NB4 (cell line): Measurements from ENCODE around the gene LCP1.

Source experiments
- POLR2A ChIP-seq: IDR thresholded peaks from 2 replicates; pipeline ENCODE4 v1.6.1; 2011; ENCODE audit warnings: mild to moderate bottlenecking; ENCODE audit not compliant: insufficient read length; ENCODE audit errors: extremely low read depth
- TF ChIP-seq, protein P1 (sequence below): IDR thresholded peaks from one replicate; pipeline ENCODE4 v1.5.1; 2012; ENCODE audit warnings: low read depth, low read length
- TF ChIP-seq, protein P2 (sequence below): IDR thresholded peaks from 2 replicates; pipeline ENCODE4 v1.6.1; 2011; ENCODE audit warnings: low read depth, low read length

DNA sequence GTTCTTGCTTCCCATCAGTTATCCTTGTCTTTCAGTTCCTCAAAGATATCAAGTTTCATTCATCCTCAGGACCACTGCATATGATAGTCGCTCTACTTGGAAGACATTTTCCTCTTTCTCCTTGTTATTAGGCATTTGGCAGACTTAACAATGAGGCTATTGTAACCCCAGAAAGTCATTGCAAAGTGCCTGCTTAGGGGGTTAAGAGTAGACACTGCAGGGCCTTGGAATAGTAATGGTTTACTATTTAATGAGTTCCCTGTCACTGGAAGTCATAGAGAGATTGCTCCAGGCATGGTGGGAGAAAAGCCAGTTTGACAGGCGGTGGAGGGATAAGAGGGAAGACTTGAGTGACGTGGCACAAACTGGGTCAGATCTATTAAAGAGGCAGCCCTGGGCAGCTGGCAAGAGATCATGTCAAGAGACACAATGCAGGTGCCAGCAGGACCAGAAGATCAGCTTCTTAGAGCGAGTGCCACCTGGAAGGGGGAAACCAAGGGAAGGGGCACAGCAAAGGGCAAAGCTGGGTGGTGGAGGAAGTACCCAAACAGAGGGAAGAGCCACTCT is 60.3 kb downstream of the LCP1 start:
- TF ChIP-seq, protein P1, sequence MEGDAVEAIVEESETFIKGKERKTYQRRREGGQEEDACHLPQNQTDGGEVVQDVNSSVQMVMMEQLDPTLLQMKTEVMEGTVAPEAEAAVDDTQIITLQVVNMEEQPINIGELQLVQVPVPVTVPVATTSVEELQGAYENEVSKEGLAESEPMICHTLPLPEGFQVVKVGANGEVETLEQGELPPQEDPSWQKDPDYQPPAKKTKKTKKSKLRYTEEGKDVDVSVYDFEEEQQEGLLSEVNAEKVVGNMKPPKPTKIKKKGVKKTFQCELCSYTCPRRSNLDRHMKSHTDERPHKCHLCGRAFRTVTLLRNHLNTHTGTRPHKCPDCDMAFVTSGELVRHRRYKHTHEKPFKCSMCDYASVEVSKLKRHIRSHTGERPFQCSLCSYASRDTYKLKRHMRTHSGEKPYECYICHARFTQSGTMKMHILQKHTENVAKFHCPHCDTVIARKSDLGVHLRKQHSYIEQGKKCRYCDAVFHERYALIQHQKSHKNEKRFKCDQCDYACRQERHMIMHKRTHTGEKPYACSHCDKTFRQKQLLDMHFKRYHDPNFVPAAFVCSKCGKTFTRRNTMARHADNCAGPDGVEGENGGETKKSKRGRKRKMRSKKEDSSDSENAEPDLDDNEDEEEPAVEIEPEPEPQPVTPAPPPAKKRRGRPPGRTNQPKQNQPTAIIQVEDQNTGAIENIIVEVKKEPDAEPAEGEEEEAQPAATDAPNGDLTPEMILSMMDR, result no peak
- no peak for TF ChIP-seq POLR2A
- TF ChIP-seq, protein P2, sequence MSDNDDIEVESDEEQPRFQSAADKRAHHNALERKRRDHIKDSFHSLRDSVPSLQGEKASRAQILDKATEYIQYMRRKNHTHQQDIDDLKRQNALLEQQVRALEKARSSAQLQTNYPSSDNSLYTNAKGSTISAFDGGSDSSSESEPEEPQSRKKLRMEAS, result no peak
